Measurements from ENCODE around the gene MRPL42. TPM values are rescaled to one million over a fixed set of nuclear protein-coding genes. Genes with fewer than 3 reads are reported as not detected.

The MRPL42 gene
- total and polyA plus RNA-seq, 2 donors (not counting 1 experiment from before 2014, with no cell fraction given): 31.5 to 45.2 TPM

DNA sequence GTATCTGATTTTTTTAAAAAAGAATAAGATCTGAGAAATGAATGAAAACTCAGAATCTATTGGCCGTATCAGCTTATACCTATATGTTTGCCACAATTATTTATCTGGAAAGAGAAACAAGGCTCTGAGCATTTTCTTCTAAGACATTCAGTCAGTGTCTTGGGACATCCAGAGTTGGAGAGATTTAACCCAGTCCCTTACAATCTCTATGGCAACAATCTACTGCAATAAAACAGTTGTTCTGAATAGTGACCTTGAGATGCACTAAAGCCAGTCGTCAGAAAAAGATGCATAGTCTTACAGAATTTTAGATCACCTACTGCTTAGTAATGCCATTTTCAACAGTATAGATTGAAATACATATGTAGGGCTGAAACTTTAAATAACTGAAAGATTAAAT, 53.1 kb downstream of the MRPL42 start:
- Mint-ChIP-seq H3K4me1 (no peaks in the 10 kb centered on the region), H3K27ac (no peak overlapping the region), H3K27me3 (peaks cover 13% of the 10 kb centered on the region), H3K4me3 (no peak overlapping the region), H3K9me3 (ENCODE audit: insufficient read depth) (no peaks in the 10 kb centered on the region)
- Histone ChIP-seq H4K20me1 (ENCODE audit: control insufficient read depth, insufficient read depth, low read length, poor library complexity, severe bottlenecking) (no peaks in the 10 kb centered on the region), H3K9me3 (ENCODE audit: control extremely low read depth in 1 of 3, control insufficient read depth in 2 of 3, insufficient read depth in 1 of 3, low read length in 2 of 3) (peaks cover 0 to 3% (median 0%) of the 10 kb centered on the region in 3 donors), H3K27me3 (replicated peaks in 1 of 4; ENCODE audit: control extremely low read depth in 1 of 4, control insufficient read depth in 3 of 4, insufficient read depth in 4 of 4, low read length in 3 of 4) (peaks cover 0 to 4% (median 0%) of the 10 kb centered on the region in 4 experiments), H2AFZ (ENCODE audit: insufficient read depth, low read depth, low read length, poor library complexity, severe bottlenecking) (no peak overlapping the region), H3K79me2 (ENCODE audit: control insufficient read depth, insufficient read depth, low read length) (no peaks in the 10 kb centered on the region), H3K4me2 (replicated peaks; ENCODE audit: low read depth, low read length, poor library complexity, severe bottlenecking) (no peak overlapping the region), H3K4me1 (ENCODE audit: control insufficient read depth in 2 of 2, insufficient read depth in 2 of 2, low read length in 2 of 2) (no peaks in the 10 kb centered on the region), H3K27ac (ENCODE audit: low read length in 2 of 2) (no peak overlapping the region), H3K36me3 (replicated peaks in 1 of 2; ENCODE audit: control extremely low read depth in 1 of 2, control insufficient read depth in 1 of 2, extremely low read depth in 1 of 2, insufficient read depth in 2 of 2, low read length in 1 of 2) (no peaks in the 10 kb centered on the region), H3K4me3 (ENCODE audit: control extremely low read depth in 1 of 5, extremely low read depth in 1 of 5, insufficient read depth in 1 of 5, low read depth in 2 of 5, low read length in 4 of 5) (no peak overlapping the region), H3K9ac (ENCODE audit: low read length) (no peak overlapping the region)
- WGBS (ENCODE audit: insufficient coverage): no CpG with 5 or more reads among the region's 2 CpGs
- no peak for TF ChIP-seq EZH2 (IDR thresholded peaks at IDR 0.05; ENCODE audit: borderline replicate concordance, insufficient read depth, low read depth, low read length, poor library complexity, severe bottlenecking)
- TF ChIP-seq, protein P1, sequence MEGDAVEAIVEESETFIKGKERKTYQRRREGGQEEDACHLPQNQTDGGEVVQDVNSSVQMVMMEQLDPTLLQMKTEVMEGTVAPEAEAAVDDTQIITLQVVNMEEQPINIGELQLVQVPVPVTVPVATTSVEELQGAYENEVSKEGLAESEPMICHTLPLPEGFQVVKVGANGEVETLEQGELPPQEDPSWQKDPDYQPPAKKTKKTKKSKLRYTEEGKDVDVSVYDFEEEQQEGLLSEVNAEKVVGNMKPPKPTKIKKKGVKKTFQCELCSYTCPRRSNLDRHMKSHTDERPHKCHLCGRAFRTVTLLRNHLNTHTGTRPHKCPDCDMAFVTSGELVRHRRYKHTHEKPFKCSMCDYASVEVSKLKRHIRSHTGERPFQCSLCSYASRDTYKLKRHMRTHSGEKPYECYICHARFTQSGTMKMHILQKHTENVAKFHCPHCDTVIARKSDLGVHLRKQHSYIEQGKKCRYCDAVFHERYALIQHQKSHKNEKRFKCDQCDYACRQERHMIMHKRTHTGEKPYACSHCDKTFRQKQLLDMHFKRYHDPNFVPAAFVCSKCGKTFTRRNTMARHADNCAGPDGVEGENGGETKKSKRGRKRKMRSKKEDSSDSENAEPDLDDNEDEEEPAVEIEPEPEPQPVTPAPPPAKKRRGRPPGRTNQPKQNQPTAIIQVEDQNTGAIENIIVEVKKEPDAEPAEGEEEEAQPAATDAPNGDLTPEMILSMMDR (IDR thresholded peaks at IDR 0.05): no peak
- POLR2A ChIA-PET: no interaction called here
- intact Hi-C loops (cut with micrococcal nuclease): no loop called here
- CTCF ChIA-PET: no interaction called here
- ATAC-seq (ENCODE audit: low read depth) (no peak), DNase-seq (no peak)

DNA sequence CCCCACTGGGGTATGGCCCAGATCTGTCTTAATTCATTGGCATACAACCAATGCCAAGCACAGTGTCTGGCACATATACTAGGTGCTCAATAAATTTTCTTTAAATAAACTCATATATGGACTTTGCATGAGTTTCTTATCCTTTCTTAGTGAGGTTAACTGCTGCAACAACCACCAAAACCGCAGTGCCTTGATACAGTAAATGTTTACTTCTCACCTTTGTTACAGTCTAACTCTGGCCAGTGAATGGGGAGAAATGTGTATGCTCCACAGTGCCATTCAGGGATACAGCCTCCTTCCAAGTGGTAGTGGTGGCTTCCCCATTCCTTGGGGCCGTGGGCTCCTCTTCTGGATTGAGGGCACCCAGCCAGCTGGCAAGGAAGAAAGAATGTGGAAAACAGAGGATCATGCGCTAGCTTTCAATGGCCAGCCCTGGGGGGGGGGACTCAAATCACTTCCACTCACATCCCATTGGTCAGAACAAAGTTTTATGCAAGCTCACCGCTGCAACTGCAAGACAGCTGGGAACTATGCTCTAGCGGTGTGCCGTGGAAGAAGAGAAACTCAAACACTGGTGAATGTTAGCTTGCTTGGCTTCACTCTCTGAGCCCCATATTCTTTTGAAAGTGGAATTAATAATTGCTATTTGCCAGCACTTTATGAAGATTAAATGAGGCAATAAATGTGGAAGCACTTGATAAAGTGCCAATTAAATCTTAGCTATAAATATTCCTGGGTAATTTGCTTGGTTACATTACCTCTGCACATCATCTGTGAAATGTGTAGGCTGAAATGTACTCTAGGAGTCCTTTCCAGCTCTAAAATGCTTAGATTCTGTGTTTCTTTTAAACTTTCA, 54.1 kb downstream of the MRPL42 start:
- Histone ChIP-seq H2AFZ (ENCODE audit: insufficient read depth, low read depth, low read length, poor library complexity, severe bottlenecking) (no peak overlapping the region), H3K9me3 (ENCODE audit: control extremely low read depth in 1 of 3, control insufficient read depth in 2 of 3, insufficient read depth in 1 of 3, low read length in 2 of 3) (peaks cover 0 to 3% (median 0%) of the 10 kb centered on the region in 3 donors), H4K20me1 (ENCODE audit: control insufficient read depth, insufficient read depth, low read length, poor library complexity, severe bottlenecking) (no peaks in the 10 kb centered on the region), H3K9ac (ENCODE audit: low read length) (no peak overlapping the region), H3K27ac (ENCODE audit: low read length in 2 of 2) (no peak overlapping the region), H3K4me3 (ENCODE audit: control extremely low read depth in 1 of 5, extremely low read depth in 1 of 5, insufficient read depth in 1 of 5, low read depth in 2 of 5, low read length in 4 of 5) (no peak overlapping the region), H3K79me2 (ENCODE audit: control insufficient read depth, insufficient read depth, low read length) (no peaks in the 10 kb centered on the region), H3K4me2 (replicated peaks; ENCODE audit: low read depth, low read length, poor library complexity, severe bottlenecking) (no peak overlapping the region), H3K4me1 (ENCODE audit: control insufficient read depth in 2 of 2, insufficient read depth in 2 of 2, low read length in 2 of 2) (no peaks in the 10 kb centered on the region), H3K27me3 (replicated peaks in 1 of 4; ENCODE audit: control extremely low read depth in 1 of 4, control insufficient read depth in 3 of 4, insufficient read depth in 4 of 4, low read length in 3 of 4) (peaks cover 0 to 4% (median 0%) of the 10 kb centered on the region in 4 experiments), H3K36me3 (replicated peaks in 1 of 2; ENCODE audit: control extremely low read depth in 1 of 2, control insufficient read depth in 1 of 2, extremely low read depth in 1 of 2, insufficient read depth in 2 of 2, low read length in 1 of 2) (no peaks in the 10 kb centered on the region)
- CTCF ChIA-PET: interaction anchor here (1.0 to 1.1 kb wide), 2 partner anchors 579 to 580 kb away, joined by 3 read pairs; no protein-coding TSS in a partner anchor
- no peaks in the 10 kb centered on the region for H3K9me3 Mint-ChIP-seq (ENCODE audit: insufficient read depth)
- no peak for DNase-seq
- TF ChIP-seq, protein P1 (IDR thresholded peaks at IDR 0.05): no peak
- no peak for TF ChIP-seq EZH2 (IDR thresholded peaks at IDR 0.05; ENCODE audit: borderline replicate concordance, insufficient read depth, low read depth, low read length, poor library complexity, severe bottlenecking)
- WGBS (ENCODE audit: insufficient coverage): 100% methylated on average over 2 of the region's 6 CpGs
- no peak overlapping the region for H3K4me3 Mint-ChIP-seq
- no peak for ATAC-seq (ENCODE audit: low read depth)
- no peak overlapping the region for H3K27ac Mint-ChIP-seq
- intact Hi-C loops (cut with micrococcal nuclease): no loop called here
- POLR2A ChIA-PET: interaction anchor here (0.7 kb wide), 2 partner anchors 69 to 84 kb away, joined by 3 to 4 read pairs; no protein-coding TSS in a partner anchor
- no peaks in the 10 kb centered on the region for H3K4me1 Mint-ChIP-seq
- H3K27me3 Mint-ChIP-seq: peaks cover 16% of the 10 kb centered on the region
